Common myeloid progenitor, CD34-positive (primary cell): Measurements from ENCODE around the gene KCTD16.

ENCODE experiments used
- CTCF ChIA-PET: fragments of 350-600 bp; sonication (Branson Sonifier 250); formaldehyde crosslinking; loops from one replicate; lab custom pipeline; 2021; ENCODE audit warnings: antibody characterized with exemption; lab: Charles Lee
- POLR2A ChIA-PET: fragments of 350-600 bp; sonication (Branson Sonifier 250); formaldehyde crosslinking; loops from one replicate; lab custom pipeline; 2021; ENCODE audit warnings: antibody characterized with exemption; lab: Charles Lee
- DNase-seq, 3 donors: peaks; one replicate each; pipeline versions ENCODE4 v3.0.0 to v3.0.0-alpha.2; 2013
- H3K27ac ChIP-seq, 2 experiments: 1 replicate in 1 of 2; 2 replicates in 1 of 2; pipeline ENCODE4 v1.7.0; 2013; ENCODE audit warnings: inconsistent platforms in 2 of 2, low read length in 2 of 2, mild to moderate bottlenecking in 2 of 2, low read depth in 1 of 2, moderate library complexity in 1 of 2; ENCODE audit not compliant: severe bottlenecking in 2 of 2, insufficient read depth in 1 of 2, poor library complexity in 1 of 2
- H3K27me3 ChIP-seq, 5 experiments: replicated peaks in 2 of 5; 1 replicate in 3 of 5; 2 replicates in 2 of 5; pipeline versions ENCODE4 v1.6.1 to v1.7.0; 2013; ENCODE audit warnings: low read length in 4 of 5, mild to moderate bottlenecking in 2 of 5, moderate library complexity in 2 of 5, inconsistent platforms in 1 of 5; ENCODE audit not compliant: insufficient read depth in 5 of 5, control insufficient read depth in 4 of 5
- H3K36me3 ChIP-seq, 4 experiments: 1 replicate in 2 of 4; 2 replicates in 2 of 4; pipeline versions ENCODE4 v1.6.1 to v1.7.0; 2013; ENCODE audit warnings: low read length in 3 of 4, control low read depth in 1 of 4, mild to moderate bottlenecking in 1 of 4; ENCODE audit not compliant: control insufficient read depth in 4 of 4, insufficient read depth in 4 of 4
- H3K4me1 ChIP-seq, 4 experiments: 1 replicate in 3 of 4; 2 replicates in 1 of 4; pipeline versions ENCODE4 v1.6.1 to v1.7.1; 2013; ENCODE audit warnings: low read length in 3 of 4, mild to moderate bottlenecking in 3 of 4, control low read depth in 1 of 4, inconsistent platforms in 1 of 4, moderate library complexity in 1 of 4; ENCODE audit not compliant: control insufficient read depth in 4 of 4, insufficient read depth in 4 of 4; ENCODE audit errors: control extremely low read depth in 1 of 4
- H3K4me3 ChIP-seq, 7 experiments: 1 replicate in 4 of 7; 2 replicates in 3 of 7; pipeline versions ENCODE4 v1.5.1 to v1.7.0; 2013; ENCODE audit warnings: mild to moderate bottlenecking in 7 of 7, low read length in 6 of 7, moderate library complexity in 6 of 7, inconsistent platforms in 2 of 7, low read depth in 2 of 7, control low read depth in 1 of 7; ENCODE audit not compliant: insufficient read depth in 4 of 7, control insufficient read depth in 1 of 7; ENCODE audit errors: extremely low read depth in 1 of 7
- H3K9me3 ChIP-seq, 5 experiments: 1 replicate in 4 of 5; 2 replicates in 1 of 5; pipeline versions ENCODE4 v1.6.1 to v1.7.1; 2013; ENCODE audit warnings: low read length in 4 of 5, mild to moderate bottlenecking in 2 of 5, inconsistent platforms in 1 of 5, low read depth in 1 of 5, moderate library complexity in 1 of 5; ENCODE audit not compliant: control insufficient read depth in 4 of 5, insufficient read depth in 2 of 5; ENCODE audit errors: control extremely low read depth in 1 of 5
- WGBS: methylation state at CpG from one replicate; pipeline ENCODE4 v1.1.5; 2013; ENCODE audit not compliant: insufficient coverage; 5-methylcytosine and 5-hydroxymethylcytosine counted together

The KCTD16 gene

GRCh38 chr5:144333336-144333920 is 162.8 kb downstream of the KCTD16 start:
- H3K4me3 ChIP-seq: no peak overlapping the region
- ChIA-PET POLR2A (no interaction called here), CTCF (interaction anchor here (1.1 kb wide), 1 partner anchor 906 kb away, joined by 3 read pairs; no protein-coding TSS in a partner anchor)
- H3K9me3 ChIP-seq: no peaks in the 10 kb centered on the region
- no peak overlapping the region for H3K27ac ChIP-seq
- H3K36me3 ChIP-seq: no peaks in the 10 kb centered on the region
- H3K27me3 ChIP-seq: no peaks in the 10 kb centered on the region
- no peaks in the 10 kb centered on the region for H3K4me1 ChIP-seq
- no peak for DNase-seq
- 100% methylated on average over 1 of the region's 1 CpG for WGBS

DNA sequence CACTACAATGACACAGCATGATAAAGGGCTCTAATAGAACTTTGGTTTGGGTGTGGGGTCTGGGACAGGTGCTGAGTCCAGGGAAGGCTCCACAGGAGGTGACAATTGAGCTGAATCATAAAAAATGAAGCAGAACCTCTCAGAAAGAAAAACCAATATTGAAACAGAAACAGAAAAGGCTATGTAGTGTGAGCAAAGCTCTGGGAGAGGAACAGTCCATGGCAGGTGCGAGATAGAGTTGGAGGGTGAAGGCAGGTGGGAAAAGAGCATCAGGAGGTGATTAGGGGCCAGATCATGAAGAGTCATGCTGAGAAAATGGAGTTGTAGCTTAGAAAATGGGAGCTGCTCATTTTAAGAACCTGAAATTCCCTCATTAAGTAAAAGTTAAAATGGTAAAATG is 164.9 kb downstream of the KCTD16 start:
- WGBS: 100% methylated on average over 1 of the region's 1 CpG
- Histone ChIP-seq H3K27ac (no peak overlapping the region), H3K36me3 (no peaks in the 10 kb centered on the region), H3K9me3 (no peaks in the 10 kb centered on the region), H3K4me1 (no peaks in the 10 kb centered on the region), H3K4me3 (no peak overlapping the region), H3K27me3 (no peaks in the 10 kb centered on the region)
- ChIA-PET CTCF (interaction anchor here (0.7 kb wide), 1 partner anchor 13 kb away, joined by 3 read pairs; no protein-coding TSS in a partner anchor), POLR2A (no interaction called here)
- no peak for DNase-seq

DNA sequence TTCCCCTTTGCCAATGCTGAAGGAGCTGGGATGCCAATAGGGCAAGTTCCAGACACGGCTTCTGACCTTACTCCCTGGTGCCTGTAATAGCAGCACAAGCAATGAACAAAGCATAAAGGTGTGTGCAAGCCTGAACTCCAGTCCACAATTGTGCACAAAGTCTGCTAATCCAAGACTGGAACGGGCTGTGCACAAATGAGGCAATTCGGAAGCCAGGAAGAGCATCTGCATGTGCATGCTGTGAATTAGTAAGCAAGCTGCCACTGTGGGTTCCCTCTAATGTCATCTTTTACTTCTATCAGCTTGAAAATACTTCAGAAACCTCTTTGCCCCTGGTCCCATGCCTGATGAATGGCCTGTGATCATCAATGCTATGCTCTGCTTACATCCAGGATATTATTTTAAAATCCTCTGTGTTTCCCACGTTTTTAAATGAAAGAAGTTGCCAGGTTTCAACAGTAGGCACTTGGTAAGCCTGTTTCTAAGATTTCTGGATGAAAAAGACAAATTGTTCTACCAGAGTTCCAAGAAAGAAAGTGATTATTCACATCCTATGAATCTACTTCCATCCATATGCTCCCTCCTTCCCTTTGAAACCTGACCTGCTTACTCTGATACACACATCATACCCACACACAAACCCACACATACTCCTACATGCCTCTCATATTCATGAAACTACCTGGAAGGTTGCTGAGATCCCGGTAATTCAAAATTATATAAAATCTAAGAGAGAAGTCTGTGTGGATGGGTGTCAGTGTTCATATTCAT is 165.7 kb downstream of the KCTD16 start:
- ChIA-PET POLR2A (no interaction called here), CTCF (no interaction called here)
- Histone ChIP-seq H3K27ac (no peak overlapping the region), H3K36me3 (no peaks in the 10 kb centered on the region), H3K4me1 (no peaks in the 10 kb centered on the region), H3K4me3 (no peak overlapping the region), H3K9me3 (no peaks in the 10 kb centered on the region), H3K27me3 (no peaks in the 10 kb centered on the region)
- 95% methylated on average over 3 of the region's 5 CpGs for WGBS
- DNase-seq: no peak

GRCh38 chr5:144352330-144352729 is 181.7 kb downstream of the KCTD16 start:
- no peak for DNase-seq
- POLR2A ChIA-PET: no interaction called here
- no peaks in the 10 kb centered on the region for H3K9me3 ChIP-seq
- CTCF ChIA-PET: no interaction called here
- H3K36me3 ChIP-seq: no peaks in the 10 kb centered on the region
- H3K4me1 ChIP-seq: no peaks in the 10 kb centered on the region
- H3K4me3 ChIP-seq: no peak overlapping the region
- H3K27me3 ChIP-seq: peaks cover 0 to 2% (median 0%) of the 10 kb centered on the region in 5 experiments
- 68% methylated on average over 3 of the region's 4 CpGs for WGBS
- no peak overlapping the region for H3K27ac ChIP-seq

DNA sequence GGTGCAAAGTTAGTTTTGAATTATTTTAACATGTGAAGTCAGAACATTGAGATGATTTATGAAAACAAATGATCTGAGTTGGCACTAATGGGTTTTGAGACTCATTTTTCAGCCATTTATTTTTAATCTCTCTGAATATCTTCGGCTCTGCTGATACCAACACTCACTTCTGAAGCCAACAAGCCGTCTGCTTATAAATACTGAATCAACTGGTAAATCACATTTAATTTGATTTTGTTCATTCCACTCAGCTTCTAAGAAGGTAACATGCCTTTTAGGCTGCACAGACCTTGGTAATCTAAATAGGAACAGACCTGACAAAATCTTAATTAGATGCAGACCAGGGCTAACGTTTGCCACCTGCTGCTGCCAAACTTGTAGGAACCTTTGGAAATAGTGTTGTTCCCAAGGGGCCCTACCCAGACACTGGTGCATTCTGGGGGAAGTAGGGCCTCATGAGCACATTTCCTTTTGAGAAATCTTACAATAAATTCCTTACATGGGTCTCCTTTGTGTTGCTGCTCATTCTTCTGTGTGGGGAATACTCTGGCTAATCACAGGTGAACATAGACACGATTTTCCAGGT is 182.2 kb downstream of the KCTD16 start:
- 61% methylated on average over 3 of the region's 4 CpGs for WGBS
- Histone ChIP-seq H3K9me3 (no peaks in the 10 kb centered on the region), H3K4me3 (no peak overlapping the region), H3K27me3 (peaks cover 0 to 2% (median 0%) of the 10 kb centered on the region in 5 experiments), H3K4me1 (no peaks in the 10 kb centered on the region), H3K27ac (no peak overlapping the region), H3K36me3 (no peaks in the 10 kb centered on the region)
- DNase-seq: no peak
- CTCF ChIA-PET: no interaction called here
- POLR2A ChIA-PET: no interaction called here

GRCh38 chr5:144356489-144356888 is 185.8 kb downstream of the KCTD16 start:
- Histone ChIP-seq H3K27ac (no peak overlapping the region), H3K36me3 (no peaks in the 10 kb centered on the region), H3K27me3 (peaks cover 0 to 2% (median 0%) of the 10 kb centered on the region in 5 experiments), H3K9me3 (no peaks in the 10 kb centered on the region), H3K4me3 (no peak overlapping the region), H3K4me1 (no peaks in the 10 kb centered on the region)
- DNase-seq: no peak
- ChIA-PET CTCF (interaction anchor here (0.7 to 1.1 kb wide), 2 partner anchors 9 to 27 kb away, joined by 3 to 4 read pairs; no protein-coding TSS in a partner anchor), POLR2A (no interaction called here)
- 100% methylated on average over 1 of the region's 1 CpG for WGBS

GRCh38 chr5:144361406-144361805 is 190.7 kb downstream of the KCTD16 start:
- CTCF ChIA-PET: no interaction called here
- Histone ChIP-seq H3K27ac (no peak overlapping the region), H3K4me3 (no peak overlapping the region), H3K36me3 (no peaks in the 10 kb centered on the region), H3K9me3 (no peaks in the 10 kb centered on the region), H3K27me3 (no peaks in the 10 kb centered on the region), H3K4me1 (no peaks in the 10 kb centered on the region)
- POLR2A ChIA-PET: no interaction called here
- WGBS: 100% methylated on average over 1 of the region's 2 CpGs
- DNase-seq: no peak
